ENCODE measurements around the gene CREBBP.

- TF ChIP-seq, protein P1, sequence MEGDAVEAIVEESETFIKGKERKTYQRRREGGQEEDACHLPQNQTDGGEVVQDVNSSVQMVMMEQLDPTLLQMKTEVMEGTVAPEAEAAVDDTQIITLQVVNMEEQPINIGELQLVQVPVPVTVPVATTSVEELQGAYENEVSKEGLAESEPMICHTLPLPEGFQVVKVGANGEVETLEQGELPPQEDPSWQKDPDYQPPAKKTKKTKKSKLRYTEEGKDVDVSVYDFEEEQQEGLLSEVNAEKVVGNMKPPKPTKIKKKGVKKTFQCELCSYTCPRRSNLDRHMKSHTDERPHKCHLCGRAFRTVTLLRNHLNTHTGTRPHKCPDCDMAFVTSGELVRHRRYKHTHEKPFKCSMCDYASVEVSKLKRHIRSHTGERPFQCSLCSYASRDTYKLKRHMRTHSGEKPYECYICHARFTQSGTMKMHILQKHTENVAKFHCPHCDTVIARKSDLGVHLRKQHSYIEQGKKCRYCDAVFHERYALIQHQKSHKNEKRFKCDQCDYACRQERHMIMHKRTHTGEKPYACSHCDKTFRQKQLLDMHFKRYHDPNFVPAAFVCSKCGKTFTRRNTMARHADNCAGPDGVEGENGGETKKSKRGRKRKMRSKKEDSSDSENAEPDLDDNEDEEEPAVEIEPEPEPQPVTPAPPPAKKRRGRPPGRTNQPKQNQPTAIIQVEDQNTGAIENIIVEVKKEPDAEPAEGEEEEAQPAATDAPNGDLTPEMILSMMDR (conservative IDR thresholded peaks at IDR 0.05; ENCODE audit: low read depth in 2 of 2), result no peak
- no peak for TF ChIP-seq STAT1 (IDR thresholded peaks at IDR 0.05; ENCODE audit: unreplicated experiment)
- no peak for TF ChIP-seq EZH2phosphoT487 (IDR thresholded peaks at IDR 0.05; ENCODE audit: unreplicated experiment)
- no peak for TF ChIP-seq EZH2 (IDR thresholded peaks at IDR 0.05; ENCODE audit: low read depth, unreplicated experiment)
- TF ChIP-seq POLR2AphosphoS5 (IDR thresholded peaks at IDR 0.05; ENCODE audit: low read depth), result no peak
- TF ChIP-seq REST (IDR thresholded peaks at IDR 0.05; ENCODE audit: unreplicated experiment), result no peak
- TF ChIP-seq, protein P2, sequence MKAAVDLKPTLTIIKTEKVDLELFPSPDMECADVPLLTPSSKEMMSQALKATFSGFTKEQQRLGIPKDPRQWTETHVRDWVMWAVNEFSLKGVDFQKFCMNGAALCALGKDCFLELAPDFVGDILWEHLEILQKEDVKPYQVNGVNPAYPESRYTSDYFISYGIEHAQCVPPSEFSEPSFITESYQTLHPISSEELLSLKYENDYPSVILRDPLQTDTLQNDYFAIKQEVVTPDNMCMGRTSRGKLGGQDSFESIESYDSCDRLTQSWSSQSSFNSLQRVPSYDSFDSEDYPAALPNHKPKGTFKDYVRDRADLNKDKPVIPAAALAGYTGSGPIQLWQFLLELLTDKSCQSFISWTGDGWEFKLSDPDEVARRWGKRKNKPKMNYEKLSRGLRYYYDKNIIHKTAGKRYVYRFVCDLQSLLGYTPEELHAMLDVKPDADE (IDR thresholded peaks at IDR 0.05), result no peak
- TF ChIP-seq NANOG (IDR thresholded peaks at IDR 0.05; ENCODE audit: borderline replicate concordance), result no peak
- TF ChIP-seq ZNF331 (CRISPR knock-in tag; IDR thresholded peaks at IDR 0.05; ENCODE audit: low read depth), result no peak
- TF ChIP-seq, protein P3, sequence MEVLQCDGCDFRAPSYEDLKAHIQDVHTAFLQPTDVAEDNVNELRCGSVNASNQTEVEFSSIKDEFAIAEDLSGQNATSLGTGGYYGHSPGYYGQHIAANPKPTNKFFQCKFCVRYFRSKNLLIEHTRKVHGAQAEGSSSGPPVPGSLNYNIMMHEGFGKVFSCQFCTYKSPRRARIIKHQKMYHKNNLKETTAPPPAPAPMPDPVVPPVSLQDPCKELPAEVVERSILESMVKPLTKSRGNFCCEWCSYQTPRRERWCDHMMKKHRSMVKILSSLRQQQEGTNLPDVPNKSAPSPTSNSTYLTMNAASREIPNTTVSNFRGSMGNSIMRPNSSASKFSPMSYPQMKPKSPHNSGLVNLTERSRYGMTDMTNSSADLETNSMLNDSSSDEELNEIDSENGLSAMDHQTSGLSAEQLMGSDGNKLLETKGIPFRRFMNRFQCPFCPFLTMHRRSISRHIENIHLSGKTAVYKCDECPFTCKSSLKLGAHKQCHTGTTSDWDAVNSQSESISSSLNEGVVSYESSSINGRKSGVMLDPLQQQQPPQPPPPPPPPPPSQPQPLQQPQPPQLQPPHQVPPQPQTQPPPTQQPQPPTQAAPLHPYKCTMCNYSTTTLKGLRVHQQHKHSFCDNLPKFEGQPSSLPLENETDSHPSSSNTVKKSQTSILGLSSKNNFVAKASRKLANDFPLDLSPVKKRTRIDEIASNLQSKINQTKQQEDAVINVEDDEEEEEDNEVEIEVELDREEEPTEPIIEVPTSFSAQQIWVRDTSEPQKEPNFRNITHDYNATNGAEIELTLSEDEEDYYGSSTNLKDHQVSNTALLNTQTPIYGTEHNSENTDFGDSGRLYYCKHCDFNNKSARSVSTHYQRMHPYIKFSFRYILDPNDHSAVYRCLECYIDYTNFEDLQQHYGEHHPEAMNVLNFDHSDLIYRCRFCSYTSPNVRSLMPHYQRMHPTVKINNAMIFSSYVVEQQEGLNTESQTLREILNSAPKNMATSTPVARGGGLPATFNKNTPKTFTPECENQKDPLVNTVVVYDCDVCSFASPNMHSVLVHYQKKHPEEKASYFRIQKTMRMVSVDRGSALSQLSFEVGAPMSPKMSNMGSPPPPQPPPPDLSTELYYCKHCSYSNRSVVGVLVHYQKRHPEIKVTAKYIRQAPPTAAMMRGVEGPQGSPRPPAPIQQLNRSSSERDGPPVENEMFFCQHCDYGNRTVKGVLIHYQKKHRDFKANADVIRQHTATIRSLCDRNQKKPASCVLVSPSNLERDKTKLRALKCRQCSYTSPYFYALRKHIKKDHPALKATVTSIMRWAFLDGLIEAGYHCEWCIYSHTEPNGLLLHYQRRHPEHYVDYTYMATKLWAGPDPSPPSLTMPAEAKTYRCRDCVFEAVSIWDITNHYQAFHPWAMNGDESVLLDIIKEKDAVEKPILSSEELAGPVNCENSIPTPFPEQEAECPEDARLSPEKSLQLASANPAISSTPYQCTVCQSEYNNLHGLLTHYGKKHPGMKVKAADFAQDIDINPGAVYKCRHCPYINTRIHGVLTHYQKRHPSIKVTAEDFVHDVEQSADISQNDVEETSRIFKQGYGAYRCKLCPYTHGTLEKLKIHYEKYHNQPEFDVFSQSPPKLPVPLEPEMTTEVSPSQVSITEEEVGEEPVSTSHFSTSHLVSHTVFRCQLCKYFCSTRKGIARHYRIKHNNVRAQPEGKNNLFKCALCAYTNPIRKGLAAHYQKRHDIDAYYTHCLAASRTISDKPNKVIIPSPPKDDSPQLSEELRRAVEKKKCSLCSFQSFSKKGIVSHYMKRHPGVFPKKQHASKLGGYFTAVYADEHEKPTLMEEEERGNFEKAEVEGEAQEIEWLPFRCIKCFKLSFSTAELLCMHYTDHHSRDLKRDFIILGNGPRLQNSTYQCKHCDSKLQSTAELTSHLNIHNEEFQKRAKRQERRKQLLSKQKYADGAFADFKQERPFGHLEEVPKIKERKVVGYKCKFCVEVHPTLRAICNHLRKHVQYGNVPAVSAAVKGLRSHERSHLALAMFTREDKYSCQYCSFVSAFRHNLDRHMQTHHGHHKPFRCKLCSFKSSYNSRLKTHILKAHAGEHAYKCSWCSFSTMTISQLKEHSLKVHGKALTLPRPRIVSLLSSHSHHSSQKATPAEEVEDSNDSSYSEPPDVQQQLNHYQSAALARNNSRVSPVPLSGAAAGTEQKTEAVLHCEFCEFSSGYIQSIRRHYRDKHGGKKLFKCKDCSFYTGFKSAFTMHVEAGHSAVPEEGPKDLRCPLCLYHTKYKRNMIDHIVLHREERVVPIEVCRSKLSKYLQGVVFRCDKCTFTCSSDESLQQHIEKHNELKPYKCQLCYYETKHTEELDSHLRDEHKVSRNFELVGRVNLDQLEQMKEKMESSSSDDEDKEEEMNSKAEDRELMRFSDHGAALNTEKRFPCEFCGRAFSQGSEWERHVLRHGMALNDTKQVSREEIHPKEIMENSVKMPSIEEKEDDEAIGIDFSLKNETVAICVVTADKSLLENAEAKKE (CRISPR knock-in tag; IDR thresholded peaks at IDR 0.05), result no peak
- TF ChIP-seq CREB1 (CRISPR knock-in tag; IDR thresholded peaks at IDR 0.05; ENCODE audit: low read depth), result no peak
Measured at GRCh38 chr16:3832668-3833067, 47.8 kb downstream of the CREBBP start.
